ENCODE results near the gene FBXO31.
"Not testable (repeated sequence)": the region's sequence is repeated elsewhere in the genome, so short reads cannot be mapped to it uniquely, and the experiment has no call there.

The FBXO31 gene

GRCh38 chr16:87366288-87366687 is 17.3 kb downstream of the FBXO31 start:
- no peak overlapping the region for H3K27ac ChIP-seq (replicated peaks)
- TF ChIP-seq POLR2AphosphoS5 (IDR thresholded peaks at IDR 0.05; ENCODE audit: low read depth) = no peak
- TF ChIP-seq GABPA (IDR thresholded peaks at IDR 0.05; ENCODE audit: low read depth) = no peak
- no peaks in the 10 kb centered on the region for H3K27me3 ChIP-seq (ENCODE audit: insufficient read depth, poor library complexity, severe bottlenecking)
- no peak overlapping the region for H3K4me3 ChIP-seq (replicated peaks; ENCODE audit: insufficient read depth, low read length)
- DNase-seq (ENCODE audit: low read depth in 1 of 2, low spot score in 1 of 2) = no peak

- no peak overlapping the region for H3K4me3 ChIP-seq (replicated peaks; ENCODE audit: insufficient read depth, low read length)
- no peak overlapping the region for H3K27ac ChIP-seq (replicated peaks)
- DNase-seq (ENCODE audit: low read depth in 1 of 2, low spot score in 1 of 2) = no peak
- TF ChIP-seq SPI1 (IDR thresholded peaks at IDR 0.05; ENCODE audit: borderline replicate concordance, low read depth) (no peak), REST (IDR thresholded peaks at IDR 0.05; ENCODE audit: insufficient replicate concordance, low read depth) (no peak), POLR2AphosphoS5 (IDR thresholded peaks at IDR 0.05; ENCODE audit: low read depth) (no peak), CTCF (IDR thresholded peaks at IDR 0.05; ENCODE audit: insufficient read depth, low read length) (no peak), GABPA (IDR thresholded peaks at IDR 0.05; ENCODE audit: low read depth) (no peak)
- H3K27me3 ChIP-seq (ENCODE audit: insufficient read depth, poor library complexity, severe bottlenecking) = no peaks in the 10 kb centered on the region
Measured at GRCh38 chr16:87365021-87365713, 18.4 kb downstream of the FBXO31 start.

GRCh38 chr16:87363771-87364455 is 19.7 kb downstream of the FBXO31 start:
- TF ChIP-seq CTCF (IDR thresholded peaks at IDR 0.05; ENCODE audit: insufficient read depth, low read length) (no peak), SPI1 (IDR thresholded peaks at IDR 0.05; ENCODE audit: borderline replicate concordance, low read depth) (no peak), GABPA (IDR thresholded peaks at IDR 0.05; ENCODE audit: low read depth) (no peak), REST (IDR thresholded peaks at IDR 0.05; ENCODE audit: insufficient replicate concordance, low read depth) (no peak), POLR2AphosphoS5 (IDR thresholded peaks at IDR 0.05; ENCODE audit: low read depth) (no peak)
- no peaks in the 10 kb centered on the region for H3K27me3 ChIP-seq (ENCODE audit: insufficient read depth, poor library complexity, severe bottlenecking)
- no peak for DNase-seq (ENCODE audit: low read depth in 1 of 2, low spot score in 1 of 2)
- no peak overlapping the region for H3K27ac ChIP-seq (replicated peaks)
- H3K4me3 ChIP-seq (replicated peaks; ENCODE audit: insufficient read depth, low read length) = no peak overlapping the region

GRCh38 chr16:87362828-87363559 is 20.6 kb downstream of the FBXO31 start:
- DNase-seq (ENCODE audit: low read depth in 1 of 2, low spot score in 1 of 2); H3K27ac ChIP-seq (replicated peaks); H3K4me3 ChIP-seq (replicated peaks; ENCODE audit: insufficient read depth, low read length); H3K27me3 ChIP-seq (ENCODE audit: insufficient read depth, poor library complexity, severe bottlenecking): not testable (repeated sequence)
